22Rv1 (cell line): ENCODE results near the gene HSPE1.

Experiments used
- H3K27ac ChIP-seq: fragments of 450-650 bp; 2 replicates; pipeline ENCODE4 v1.5.1; 2017
- CTCF ChIP-seq: fragments of 450-650 bp; IDR thresholded peaks from 2 replicates; pipeline ENCODE4 v1.5.1; 2017; ENCODE audit warnings: mild to moderate bottlenecking
- ZFX ChIP-seq: fragments of 450-650 bp; IDR thresholded peaks from 2 replicates; pipeline ENCODE4 v1.6.1; 2017; ENCODE audit warnings: antibody characterized with exemption, borderline replicate concordance

Gene HSPE1

GRCh38 chr2:197486175-197486574 is 14.0 kb upstream of the HSPE1 start:
- TF ChIP-seq CTCF (no peak), ZFX (no peak)
- H3K27ac ChIP-seq, result peak overlapping the region; percentile 63

DNA sequence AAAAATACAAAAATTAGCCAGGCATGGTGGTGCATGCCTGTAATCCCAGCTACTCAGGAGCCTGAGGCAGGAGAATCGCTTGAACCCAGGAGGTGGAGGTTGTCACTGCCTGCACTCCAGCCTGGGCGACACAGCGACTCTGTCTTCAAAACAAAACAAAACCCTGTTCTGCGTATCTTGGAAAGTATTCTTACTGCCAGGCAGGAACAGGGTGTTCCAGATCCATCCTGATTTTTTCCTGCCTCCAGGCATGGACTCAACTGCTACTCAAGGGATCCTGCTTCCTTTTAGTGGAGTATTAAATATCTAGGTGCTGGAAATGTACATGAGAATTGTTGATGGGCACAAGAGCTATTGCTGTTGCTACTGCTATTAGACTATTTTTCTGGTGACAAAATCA is 12.8 kb upstream of the HSPE1 start:
- TF ChIP-seq CTCF (no peak), ZFX (no peak)
- peak overlapping the region; percentile 63 for H3K27ac ChIP-seq

DNA sequence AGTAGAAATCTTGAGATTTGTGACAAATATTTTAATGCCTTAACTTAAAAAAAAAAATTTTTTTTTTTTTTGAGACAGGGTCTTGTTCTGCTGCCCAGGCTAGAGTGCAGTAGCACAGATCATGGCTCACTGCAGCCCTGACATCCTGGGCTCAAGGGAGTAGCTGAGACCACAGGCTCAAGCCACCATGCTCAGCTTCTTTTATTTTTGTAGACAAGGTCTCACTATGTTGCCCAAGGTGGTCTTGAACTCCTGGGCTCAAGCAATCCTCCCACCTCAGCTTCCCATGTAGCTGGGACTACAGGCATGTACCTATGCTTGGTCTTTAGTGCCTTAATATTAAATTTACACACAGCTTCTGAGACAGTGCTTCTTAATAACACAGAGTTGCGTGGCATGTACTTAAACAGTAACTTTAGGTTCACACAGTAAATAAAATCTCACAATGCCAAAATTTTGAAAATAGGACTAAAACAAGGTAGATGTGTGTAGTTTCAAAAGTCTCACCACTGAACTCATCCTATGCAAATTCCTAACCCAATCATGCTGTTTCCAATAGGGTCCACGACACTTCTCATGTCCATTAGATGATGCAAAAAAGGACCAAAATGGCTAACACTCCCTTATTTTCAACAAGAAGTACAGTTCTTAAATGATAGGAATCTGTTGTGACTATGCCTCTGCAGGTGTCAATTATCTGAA is 4.6 kb upstream of the HSPE1 start:
- no peak overlapping the region for H3K27ac ChIP-seq
- no peak for TF ChIP-seq ZFX
- TF ChIP-seq CTCF, result no peak

DNA sequence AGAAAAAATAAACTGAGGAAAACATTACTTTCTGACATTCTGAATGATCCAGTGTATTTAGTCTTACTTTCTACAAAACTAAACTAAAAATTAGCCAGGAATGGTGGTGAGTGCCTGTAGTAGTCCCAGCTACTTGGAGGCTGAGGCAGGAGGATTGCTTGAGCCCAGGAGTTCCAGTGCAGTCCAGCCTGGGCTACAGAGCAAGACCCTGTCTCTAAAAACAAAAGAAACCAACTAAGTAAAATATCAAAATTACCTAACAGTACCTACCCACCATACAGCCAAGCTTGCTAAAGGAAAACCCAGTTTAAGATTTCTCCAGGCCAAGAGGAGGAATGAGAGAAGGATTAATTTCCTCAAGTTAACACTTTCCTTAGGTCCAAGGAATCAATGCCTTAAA is 3.5 kb upstream of the HSPE1 start:
- peak overlapping the region; percentile 99 for H3K27ac ChIP-seq
- TF ChIP-seq ZFX (no peak), CTCF (no peak)

- TF ChIP-seq CTCF (no peak), ZFX (no peak)
- peak overlapping the region; percentile 99 for H3K27ac ChIP-seq
Measured at GRCh38 chr2:197497326-197497725, 2.9 kb upstream of the HSPE1 start.

DNA sequence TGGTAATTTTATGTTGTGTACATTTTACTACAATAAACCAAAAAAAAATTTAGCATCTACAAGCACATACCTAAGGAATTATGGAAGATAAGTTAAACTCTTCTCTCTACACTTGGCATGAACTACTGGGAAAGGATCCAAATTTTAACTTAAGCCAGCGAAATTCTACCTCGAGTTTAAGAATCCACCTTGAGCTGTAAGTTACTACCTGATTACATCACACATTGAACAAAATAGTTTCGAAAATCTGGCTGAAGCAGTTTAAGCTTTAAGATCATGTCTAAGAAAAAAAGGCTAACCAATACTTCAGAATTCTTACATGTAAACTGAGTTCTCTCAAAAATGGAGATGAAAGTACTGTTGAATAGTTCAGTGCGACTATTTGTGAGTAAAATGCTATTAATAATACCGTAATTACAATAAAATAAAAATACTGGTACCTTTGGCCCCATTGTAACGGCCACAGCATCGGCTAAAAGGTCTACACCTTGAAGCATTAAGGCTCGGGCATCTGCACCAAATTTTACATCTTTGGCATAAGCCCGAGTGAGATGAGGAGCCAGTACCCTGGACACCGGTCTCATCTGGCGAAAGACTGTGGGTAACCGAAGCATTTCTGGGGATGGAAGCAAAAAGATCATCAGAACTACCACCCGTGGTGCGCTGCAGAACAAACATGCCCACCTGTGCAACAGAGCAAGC is 1.8 kb upstream of the HSPE1 start:
- TF ChIP-seq CTCF, result no peak
- no peak for TF ChIP-seq ZFX
- H3K27ac ChIP-seq, result peak overlapping the region; percentile 99

DNA sequence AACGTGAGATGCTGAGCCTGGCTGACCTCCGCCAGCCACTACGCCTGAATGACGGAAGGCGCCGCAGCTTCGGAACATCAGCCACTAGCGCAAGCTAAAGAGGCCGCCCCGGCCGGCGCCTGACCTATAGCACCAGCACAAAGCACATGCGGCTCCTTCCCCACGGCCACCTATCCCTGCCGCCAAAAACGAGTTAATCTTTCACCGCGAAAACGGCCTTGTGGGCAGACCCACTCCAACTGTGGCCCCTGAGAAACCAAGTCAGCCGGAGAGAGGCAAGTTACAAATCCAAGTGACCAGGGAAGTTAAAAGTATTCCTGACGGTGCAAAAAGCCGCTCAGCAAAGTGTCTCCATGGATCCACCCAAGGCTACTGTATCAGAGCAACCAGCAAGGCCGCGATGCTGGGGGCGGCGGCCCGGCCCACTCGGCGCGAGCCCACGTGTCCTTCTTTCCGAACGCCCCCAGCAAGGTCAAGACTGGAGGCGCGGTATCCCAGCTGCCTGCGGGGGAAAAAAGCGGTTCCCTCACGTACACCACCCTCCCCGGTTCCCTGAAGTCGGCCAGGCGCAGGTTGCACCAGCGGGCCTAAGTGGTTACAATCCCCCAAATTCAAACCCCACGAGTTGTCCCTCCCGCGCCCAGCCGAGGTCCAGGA is 1.1 kb upstream of the HSPE1 start:
- H3K27ac ChIP-seq, result peak overlapping the region; percentile 99
- no peak for TF ChIP-seq CTCF
- TF ChIP-seq ZFX, result no peak
